ENCODE results near the gene ADORA1. TPM values are rescaled to one million over a fixed set of nuclear protein-coding genes. Genes with fewer than 3 reads are reported as not detected.

The ADORA1 gene
- total and polyA plus RNA-seq, 10 of the 15 experiments (the other 5 are each of a cell fraction or from before 2014, with no cell fraction given): not detected

DNA sequence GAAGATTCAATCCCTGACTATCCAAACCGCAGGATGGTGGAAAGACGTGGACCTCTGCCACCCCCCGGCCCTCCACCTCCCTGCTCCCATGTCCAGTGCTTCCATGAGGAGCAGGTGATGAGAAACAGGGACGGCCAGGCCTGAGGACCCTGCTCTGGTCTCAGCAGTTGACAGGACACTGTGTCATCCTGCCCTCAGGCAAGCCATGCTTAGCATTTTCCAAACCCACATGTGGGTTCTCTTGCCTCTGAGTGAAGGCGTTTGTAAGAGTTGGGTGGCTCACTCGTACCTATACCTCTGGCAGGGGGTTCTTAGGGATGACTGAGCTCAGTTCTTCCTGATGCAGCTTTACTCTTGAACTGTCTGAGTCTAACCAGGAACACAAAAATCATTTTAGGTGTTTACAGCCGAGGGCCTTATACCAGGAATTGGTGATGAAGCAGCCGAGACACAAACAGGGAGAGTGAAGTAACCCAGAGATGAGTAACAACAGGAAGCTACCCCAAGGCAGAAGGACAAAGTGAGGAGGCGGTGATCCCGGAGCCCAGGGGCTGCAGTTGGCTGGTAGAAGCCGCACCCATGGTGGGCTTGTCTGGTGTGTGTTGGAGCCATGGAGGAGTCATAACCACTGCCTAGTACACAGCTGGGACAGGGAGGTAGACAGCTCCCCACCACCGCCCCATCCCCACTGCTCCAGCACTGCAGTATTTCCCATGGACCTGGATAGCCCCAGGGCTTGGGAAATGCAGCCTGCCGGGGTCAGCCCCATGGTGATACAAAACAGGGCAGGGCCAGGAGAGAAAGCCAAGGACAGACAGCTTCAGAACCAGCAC is 26.7 kb downstream of the ADORA1 start:
- Histone ChIP-seq H3K79me2 (ENCODE audit: control insufficient read depth, insufficient read depth, low read length) (no peaks in the 10 kb centered on the region), H3K9ac (ENCODE audit: control insufficient read depth, insufficient read depth, low read length) (no peak overlapping the region), H3K4me2 (ENCODE audit: control insufficient read depth, insufficient read depth) (no peak overlapping the region), H3K36me3 (ENCODE audit: control insufficient read depth in 2 of 2, insufficient read depth in 2 of 2, low read length in 1 of 2) (no peaks in the 10 kb centered on the region), H3K9me3 (replicated peaks; ENCODE audit: control insufficient read depth, insufficient read depth, low read length) (no peaks in the 10 kb centered on the region), H4K20me1 (ENCODE audit: control insufficient read depth, insufficient read depth) (no peaks in the 10 kb centered on the region), H2AFZ (ENCODE audit: control insufficient read depth, low read depth, low read length) (no peak overlapping the region), H3K27ac (ENCODE audit: control insufficient read depth, insufficient read depth) (no peak overlapping the region), H3K4me1 (ENCODE audit: control insufficient read depth, insufficient read depth, low read length) (no peaks in the 10 kb centered on the region), H3K4me3 (no peak overlapping the region), H3K27me3 (replicated peaks in 1 of 2; ENCODE audit: control insufficient read depth in 2 of 2, insufficient read depth in 2 of 2, low read length in 1 of 2) (peaks cover 0 to 3% of the 10 kb centered on the region in 2 experiments; a peak in 2 of 4 replicates)
- ChIA-PET SMC1A (ENCODE audit: uncharacterized antibody, unreplicated experiment) (no interaction called here), CTCF (interaction anchor here (0.9 to 1.0 kb wide), 2 partner anchors 12 to 62 kb away, joined by 3 read pairs; no protein-coding TSS in a partner anchor), POLR2A (no interaction called here), RAD21 (ENCODE audit: unreplicated experiment) (no interaction called here)
- no TSS peak for BruUV-seq (replicated peaks)
- no peak for DNase-seq (ENCODE audit: low read depth, low spot score)
- 14% methylated on average over 13 of the region's 13 CpGs for WGBS (ENCODE audit: insufficient coverage, insufficient replicate concordance, low lambda C conversion rate, missing lambda C conversion rate)
- FAIRE-seq: no peak
- intact Hi-C loops (cut with micrococcal nuclease; ENCODE audit: unreplicated experiment) (no loop called here), in situ Hi-C loops (cut with MboI) (no loop called here)
- ATAC-seq: no peak
- TF ChIP-seq POLR2A (IDR thresholded peaks at IDR 0.05; ENCODE audit: low read depth, low read length) (no peak), PML (IDR thresholded peaks at IDR 0.05; ENCODE audit: low read length) (no peak), NR2F1 (conservative IDR thresholded peaks at IDR 0.05) (no peak)

DNA sequence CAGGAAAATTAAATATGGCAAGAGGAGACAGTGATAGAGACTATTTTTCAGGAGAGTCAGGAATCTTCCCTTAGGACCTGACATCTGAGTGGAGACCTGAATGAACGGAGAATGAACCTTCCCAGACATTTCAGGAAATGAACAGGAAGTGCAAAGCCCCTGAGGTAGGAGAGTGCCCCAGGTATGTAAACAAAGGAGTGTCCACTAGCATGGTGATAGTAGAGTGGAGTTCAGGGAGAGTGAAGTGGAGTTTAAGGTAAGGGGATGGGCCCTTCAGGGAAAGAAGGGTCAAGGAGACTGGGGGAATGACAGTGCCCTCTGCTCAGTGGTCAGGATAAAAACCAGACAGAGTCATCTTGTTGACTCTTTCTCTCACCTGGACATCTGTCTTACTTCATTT is 28.8 kb downstream of the ADORA1 start:
- no TSS peak for BruUV-seq (replicated peaks)
- Histone ChIP-seq H4K20me1 (ENCODE audit: control insufficient read depth, insufficient read depth) (no peaks in the 10 kb centered on the region), H3K9ac (ENCODE audit: control insufficient read depth, insufficient read depth, low read length) (no peak overlapping the region), H3K4me1 (ENCODE audit: control insufficient read depth, insufficient read depth, low read length) (no peaks in the 10 kb centered on the region), H3K4me3 (no peak overlapping the region), H3K4me2 (ENCODE audit: control insufficient read depth, insufficient read depth) (no peak overlapping the region), H3K27ac (ENCODE audit: control insufficient read depth, insufficient read depth) (no peak overlapping the region), H2AFZ (ENCODE audit: control insufficient read depth, low read depth, low read length) (no peak overlapping the region), H3K27me3 (replicated peaks in 1 of 2; ENCODE audit: control insufficient read depth in 2 of 2, insufficient read depth in 2 of 2, low read length in 1 of 2) (peaks cover 0 to 5% of the 10 kb centered on the region in 2 experiments; a peak in 1 of 4 replicates), H3K36me3 (ENCODE audit: control insufficient read depth in 2 of 2, insufficient read depth in 2 of 2, low read length in 1 of 2) (no peaks in the 10 kb centered on the region), H3K9me3 (replicated peaks; ENCODE audit: control insufficient read depth, insufficient read depth, low read length) (no peaks in the 10 kb centered on the region), H3K79me2 (ENCODE audit: control insufficient read depth, insufficient read depth, low read length) (no peaks in the 10 kb centered on the region)
- ChIA-PET CTCF (no interaction called here), POLR2A (no interaction called here), RAD21 (ENCODE audit: unreplicated experiment) (interaction anchor here (1.0 kb wide), 1 partner anchor 17 kb away, joined by 3 read pairs; no protein-coding TSS in a partner anchor), SMC1A (ENCODE audit: uncharacterized antibody, unreplicated experiment) (no interaction called here)
- ATAC-seq (no peak), DNase-seq (ENCODE audit: low read depth, low spot score) (no peak), FAIRE-seq (no peak)
- intact Hi-C loops (cut with micrococcal nuclease; ENCODE audit: unreplicated experiment) (no loop called here), in situ Hi-C loops (cut with MboI) (no loop called here)
- 0% methylated on average over 1 of the region's 1 CpG for WGBS (ENCODE audit: insufficient coverage, insufficient replicate concordance, low lambda C conversion rate, missing lambda C conversion rate)
- no peak for TF ChIP-seq HDAC2 (IDR thresholded peaks at IDR 0.05)
- TF ChIP-seq HDGF (IDR thresholded peaks at IDR 0.05): no peak
- TF ChIP-seq FOS (IDR thresholded peaks at IDR 0.05; ENCODE audit: borderline replicate concordance, extremely low read depth, insufficient read length): no peak
- TF ChIP-seq, protein P1, sequence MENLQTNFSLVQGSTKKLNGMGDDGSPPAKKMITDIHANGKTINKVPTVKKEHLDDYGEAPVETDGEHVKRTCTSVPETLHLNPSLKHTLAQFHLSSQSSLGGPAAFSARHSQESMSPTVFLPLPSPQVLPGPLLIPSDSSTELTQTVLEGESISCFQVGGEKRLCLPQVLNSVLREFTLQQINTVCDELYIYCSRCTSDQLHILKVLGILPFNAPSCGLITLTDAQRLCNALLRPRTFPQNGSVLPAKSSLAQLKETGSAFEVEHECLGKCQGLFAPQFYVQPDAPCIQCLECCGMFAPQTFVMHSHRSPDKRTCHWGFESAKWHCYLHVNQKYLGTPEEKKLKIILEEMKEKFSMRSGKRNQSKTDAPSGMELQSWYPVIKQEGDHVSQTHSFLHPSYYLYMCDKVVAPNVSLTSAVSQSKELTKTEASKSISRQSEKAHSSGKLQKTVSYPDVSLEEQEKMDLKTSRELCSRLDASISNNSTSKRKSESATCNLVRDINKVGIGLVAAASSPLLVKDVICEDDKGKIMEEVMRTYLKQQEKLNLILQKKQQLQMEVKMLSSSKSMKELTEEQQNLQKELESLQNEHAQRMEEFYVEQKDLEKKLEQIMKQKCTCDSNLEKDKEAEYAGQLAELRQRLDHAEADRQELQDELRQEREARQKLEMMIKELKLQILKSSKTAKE (IDR thresholded peaks at IDR 0.05; ENCODE audit: low read depth, poor library complexity, severe bottlenecking): no peak
- TF ChIP-seq EZH2 (IDR thresholded peaks at IDR 0.05; ENCODE audit: borderline replicate concordance, control insufficient read depth, low read depth, low read length): no peak
- no peak for TF ChIP-seq IKZF1 (conservative IDR thresholded peaks at IDR 0.05)
- TF ChIP-seq, protein P2, sequence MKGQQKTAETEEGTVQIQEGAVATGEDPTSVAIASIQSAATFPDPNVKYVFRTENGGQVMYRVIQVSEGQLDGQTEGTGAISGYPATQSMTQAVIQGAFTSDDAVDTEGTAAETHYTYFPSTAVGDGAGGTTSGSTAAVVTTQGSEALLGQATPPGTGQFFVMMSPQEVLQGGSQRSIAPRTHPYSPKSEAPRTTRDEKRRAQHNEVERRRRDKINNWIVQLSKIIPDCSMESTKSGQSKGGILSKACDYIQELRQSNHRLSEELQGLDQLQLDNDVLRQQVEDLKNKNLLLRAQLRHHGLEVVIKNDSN (IDR thresholded peaks at IDR 0.05; ENCODE audit: borderline replicate concordance, extremely low read length, insufficient read depth, low read depth, low read length): no peak
- no peak for TF ChIP-seq ASH2L (IDR thresholded peaks at IDR 0.05; ENCODE audit: borderline replicate concordance, low read depth)

Measured in GM12878 (cell line).